EL (cell line): Measurements from ENCODE around the gene GNA15.
"Not testable (repeated sequence)": the region's sequence is repeated elsewhere in the genome, so short reads cannot be mapped to it uniquely, and the experiment has no call there.

Experiments
- DNase-seq: peaks from one replicate; pipeline ENCODE4 v3.0.0-alpha.2; 2016

GNA15 gene

DNA sequence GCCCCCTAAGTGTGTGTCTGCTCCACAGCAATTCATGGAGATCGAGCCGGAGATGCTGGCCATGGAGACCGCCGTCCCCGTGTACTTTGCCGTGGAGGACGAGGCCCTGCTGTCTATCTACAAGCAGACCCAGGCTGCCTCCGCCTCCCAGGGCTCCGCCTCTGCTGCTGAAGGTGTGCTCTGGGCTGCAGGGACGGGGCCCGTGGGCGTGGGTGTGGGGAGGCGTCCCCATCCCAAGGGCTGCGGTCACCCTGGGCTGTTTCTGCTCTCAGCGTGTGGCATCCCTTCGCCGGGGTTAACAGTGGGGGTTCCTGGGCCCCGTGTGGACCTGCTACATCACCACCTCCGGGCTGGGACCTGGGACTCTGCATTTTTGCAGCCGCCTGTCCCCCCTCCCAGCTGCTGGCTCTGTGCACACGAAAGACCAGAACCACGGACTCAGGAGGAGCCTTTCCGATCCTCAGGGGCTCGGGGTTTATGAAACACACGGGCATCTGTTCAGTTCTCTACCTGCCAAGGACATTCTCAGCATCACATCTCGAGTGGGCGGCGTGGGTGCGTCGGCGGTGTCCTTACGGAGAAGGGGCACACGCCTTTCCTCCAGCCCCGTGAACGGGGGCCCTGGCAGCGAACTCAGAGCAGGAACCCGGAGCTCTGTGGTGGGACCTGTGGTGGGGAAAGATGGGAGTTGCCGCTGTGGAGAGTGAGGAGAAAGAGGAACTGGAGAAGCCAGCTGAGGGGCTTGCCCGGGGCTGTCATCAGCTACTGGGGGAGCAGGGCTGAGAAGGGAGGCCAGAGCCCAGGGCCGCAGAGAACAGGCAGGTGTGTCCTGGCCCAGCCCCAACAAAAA lies 57.6 kb downstream of the GNA15 start:
- no peak for DNase-seq

DNA sequence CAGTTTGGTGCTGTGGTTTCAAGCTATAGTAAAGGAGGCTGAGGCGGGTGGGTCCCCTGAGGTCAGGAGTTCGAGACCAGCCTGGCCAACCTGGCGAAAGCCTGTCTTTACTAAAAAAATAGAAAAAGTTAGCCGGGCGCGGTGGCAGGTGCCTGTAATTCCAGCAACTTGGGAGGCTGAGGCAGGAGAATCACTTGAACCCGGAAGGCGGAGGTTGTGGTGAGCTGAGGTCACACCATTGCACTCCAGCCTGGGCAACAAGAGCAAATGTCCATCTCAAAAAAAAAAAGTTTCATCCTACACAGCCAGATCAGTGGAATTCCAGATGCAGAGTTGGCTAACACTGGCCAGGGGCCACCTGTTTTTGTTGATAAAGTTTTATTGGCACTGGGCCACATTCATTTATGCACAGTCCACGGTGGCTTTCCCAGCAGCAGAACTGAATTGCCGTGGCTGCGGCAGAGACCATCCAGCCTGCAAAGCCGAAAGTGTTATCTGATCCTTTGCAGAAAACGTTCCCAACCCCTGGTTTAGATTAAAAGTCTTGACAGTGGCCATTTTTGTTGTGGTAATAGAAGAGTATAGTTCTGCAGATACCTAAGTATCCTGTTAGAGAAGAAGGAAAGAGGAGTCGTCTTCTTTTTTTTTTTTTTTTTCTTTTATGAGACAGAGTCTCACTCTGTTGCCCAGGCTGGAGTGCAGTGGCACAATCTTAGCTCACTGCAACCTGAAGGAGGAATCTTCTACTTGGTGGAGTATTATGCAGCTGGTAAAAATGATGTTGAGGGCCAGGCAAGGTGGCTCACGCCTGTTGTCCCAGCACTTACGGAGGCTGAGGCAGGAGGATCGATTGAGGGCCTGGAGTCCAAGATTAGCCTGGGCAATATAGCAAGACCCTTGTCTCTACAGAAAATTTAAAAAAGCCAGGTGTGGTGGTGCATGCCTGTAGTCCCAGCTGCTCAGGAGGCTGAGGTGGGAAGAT lies 58.6 kb downstream of the GNA15 start:
- DNase-seq = no peak

DNA sequence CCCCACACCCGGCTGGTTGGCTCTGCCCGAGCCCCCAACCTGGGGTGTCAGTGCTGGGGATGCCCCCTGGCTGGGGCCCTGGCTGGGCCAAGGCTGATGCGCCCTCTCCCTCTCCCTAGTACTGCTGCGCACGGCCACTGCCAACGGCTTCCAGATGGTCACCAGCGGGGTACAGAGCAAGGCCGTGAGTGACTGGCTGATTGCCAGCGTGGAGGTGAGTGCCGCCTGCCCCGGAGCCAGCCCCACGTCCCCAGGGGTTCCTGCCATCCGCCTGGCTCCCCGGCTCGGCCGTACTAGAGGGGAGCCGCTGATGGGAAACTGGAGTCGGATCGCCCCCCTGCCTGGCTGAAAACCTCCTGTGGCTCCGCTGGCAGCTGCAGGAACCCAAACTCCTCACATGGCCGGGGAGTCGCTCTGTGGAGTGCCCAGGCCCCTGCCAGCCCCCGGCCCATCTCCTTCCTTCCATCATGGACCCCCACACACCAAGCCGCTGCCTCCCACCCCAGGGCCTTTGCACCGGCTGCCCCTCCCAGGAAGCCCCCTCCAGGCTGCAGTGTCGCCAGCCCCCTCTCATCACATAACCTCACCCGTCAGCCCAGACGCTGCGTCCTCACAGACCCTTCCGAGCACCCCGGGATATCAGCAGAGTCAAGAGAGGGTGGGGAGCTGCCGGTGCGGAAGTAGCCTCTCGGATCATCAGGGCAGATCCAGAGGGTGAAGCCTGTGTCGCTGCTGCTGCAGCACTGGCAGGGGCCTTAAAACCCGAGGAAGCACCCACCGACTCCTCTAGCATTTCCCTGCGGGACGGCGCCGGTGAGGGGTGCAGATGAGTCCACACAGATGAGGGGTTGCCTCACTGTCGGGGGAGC lies 60.5 kb downstream of the GNA15 start:
- DNase-seq = no peak

DNA sequence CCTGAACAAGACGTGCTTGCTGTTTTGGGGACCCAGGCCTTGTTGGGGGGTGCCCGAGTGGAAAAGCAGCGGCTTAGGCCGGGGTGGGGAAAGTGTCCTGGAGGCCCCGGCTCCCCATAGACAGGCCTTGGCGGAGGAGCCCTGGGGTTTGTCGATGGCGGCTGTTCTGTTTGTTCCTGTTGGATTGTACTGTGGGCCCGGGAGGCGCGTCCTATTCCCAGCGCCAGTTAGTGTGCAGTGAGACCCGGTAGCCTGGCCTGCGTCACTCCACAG lies 61.0 kb downstream of the GNA15 start:
- no peak for DNase-seq

- DNase-seq = no peak
These were observed 63.3 kb downstream of the GNA15 start for GRCh38 chr19:3198901-3199700.

- no peak for DNase-seq
These were observed 65.4 kb downstream of the GNA15 start for GRCh38 chr19:3201072-3201700.

GRCh38 chr19:3201911-3202310 lies 66.1 kb downstream of the GNA15 start:
- no peak for DNase-seq

DNA sequence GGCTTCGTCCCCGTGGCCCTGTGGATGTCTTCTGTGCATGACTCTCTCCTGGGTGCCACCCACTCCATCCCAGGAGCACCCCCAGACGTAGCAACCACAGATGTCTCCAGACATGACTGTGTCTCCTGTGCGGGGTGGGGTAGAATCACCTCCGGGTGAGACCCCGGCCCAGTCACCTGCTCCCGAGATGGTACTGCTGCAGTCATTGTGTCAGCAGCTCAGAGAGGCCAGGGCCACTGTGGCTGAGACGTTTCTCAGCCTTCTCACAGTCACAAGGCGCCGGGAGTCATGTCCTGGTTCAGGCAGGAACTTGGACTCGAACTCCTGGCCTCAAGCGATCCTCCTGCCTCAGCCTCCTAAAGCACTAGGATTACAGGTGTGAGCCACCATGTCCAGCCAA lies 66.5 kb downstream of the GNA15 start:
- no peak for DNase-seq

- DNase-seq = not testable (repeated sequence)
These were observed 67.1 kb downstream of the GNA15 start for GRCh38 chr19:3202895-3203294.

DNA sequence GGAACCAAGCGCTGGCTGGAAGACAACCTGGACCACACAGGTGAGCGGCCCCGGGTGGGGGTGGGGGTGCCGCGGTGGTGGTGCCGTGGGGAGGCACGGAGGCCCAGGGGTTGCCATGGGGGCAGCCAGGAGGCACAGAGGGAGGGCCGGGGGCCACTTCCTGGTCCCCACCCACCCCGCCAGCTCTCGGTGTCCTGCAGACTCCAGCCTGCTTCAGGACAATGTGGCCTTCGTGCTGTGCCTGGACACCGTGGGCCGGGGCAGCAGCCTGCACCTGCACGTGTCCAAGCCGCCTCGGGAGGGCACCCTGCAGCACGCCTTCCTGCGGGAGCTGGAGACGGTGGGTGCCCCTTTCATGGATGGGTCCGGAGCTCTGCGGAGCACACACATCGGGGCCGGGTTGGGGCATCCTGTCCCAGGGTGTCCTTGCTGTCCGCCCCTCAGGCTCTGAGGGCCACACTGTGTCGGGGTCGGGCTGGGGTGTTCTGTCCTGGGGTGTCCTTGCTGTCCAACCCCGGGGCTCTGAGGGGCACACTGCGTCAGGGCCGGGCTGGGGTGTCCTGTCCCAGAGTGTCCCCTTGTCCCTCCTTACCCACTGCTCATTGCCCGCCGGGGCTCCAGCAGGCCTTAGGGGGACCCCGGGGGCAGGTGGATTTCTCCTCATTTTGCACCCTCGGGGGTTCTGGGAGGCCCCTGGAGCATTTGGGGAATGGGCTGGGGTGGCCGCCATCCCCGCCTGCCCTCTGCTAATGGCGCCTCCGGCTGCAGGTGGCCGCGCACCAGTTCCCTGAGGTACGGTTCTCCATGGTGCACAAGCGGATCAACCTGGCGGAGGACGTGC lies 68.2 kb downstream of the GNA15 start:
- DNase-seq = no peak

GRCh38 chr19:3204646-3205275 lies 68.9 kb downstream of the GNA15 start:
- no peak for DNase-seq

- no peak for DNase-seq
These were observed 70.6 kb downstream of the GNA15 start for GRCh38 chr19:3206216-3206953.

DNA sequence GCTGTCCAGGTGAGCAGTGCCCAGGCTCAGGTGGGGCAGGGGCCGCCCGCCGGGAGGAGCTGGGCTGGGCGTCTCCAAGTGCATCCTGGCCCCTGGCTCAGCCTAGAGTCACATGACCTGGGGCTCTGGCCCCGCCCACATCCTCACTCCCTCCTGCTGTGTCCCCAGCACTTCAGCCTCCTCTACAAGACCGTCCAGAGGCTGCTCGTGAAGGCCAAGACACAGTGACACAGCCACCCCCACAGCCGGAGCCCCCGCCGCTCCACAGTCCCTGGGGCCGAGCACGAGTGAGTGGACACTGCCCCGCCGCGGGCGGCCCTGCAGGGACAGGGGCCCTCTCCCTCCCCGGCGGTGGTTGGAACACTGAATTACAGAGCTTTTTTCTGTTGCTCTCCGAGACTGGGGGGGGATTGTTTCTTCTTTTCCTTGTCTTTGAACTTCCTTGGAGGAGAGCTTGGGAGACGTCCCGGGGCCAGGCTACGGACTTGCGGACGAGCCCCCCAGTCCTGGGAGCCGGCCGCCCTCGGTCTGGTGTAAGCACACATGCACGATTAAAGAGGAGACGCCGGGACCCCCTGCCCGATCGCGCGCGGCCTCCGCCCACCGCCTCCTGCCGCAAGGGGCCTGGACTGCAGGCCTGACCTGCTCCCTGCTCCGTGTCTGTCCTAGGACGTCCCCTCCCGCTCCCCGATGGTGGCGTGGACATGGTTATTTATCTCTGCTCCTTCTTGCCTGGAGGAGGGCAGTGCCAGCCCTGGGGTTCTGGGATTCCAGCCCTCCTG lies 71.8 kb downstream of the GNA15 start:
- no peak for DNase-seq

- DNase-seq = no peak
These were observed 72.7 kb downstream of the GNA15 start for GRCh38 chr19:3208317-3209207.

- peak; percentile 37 for DNase-seq
These were observed 74.6 kb downstream of the GNA15 start for GRCh38 chr19:3210347-3211017.

- no peak for DNase-seq
These were observed 75.4 kb downstream of the GNA15 start for GRCh38 chr19:3211191-3211590.

GRCh38 chr19:3213159-3213558 lies 77.3 kb downstream of the GNA15 start:
- no peak for DNase-seq
